Gastroesophageal sphincter (tissue), 3 donors: ENCODE results near the gene EIPR1.

ENCODE experiments used
- POLR2AphosphoS5 ChIP-seq: sonication (generic); formaldehyde crosslinking; IDR thresholded peaks from one replicate; pipeline ENCODE4 v1.6.1; 2017; ENCODE audit warnings: antibody characterized with exemption
- TF ChIP-seq, protein P1 (sequence below), 4 experiments: fragments of 200-600 bp in 2 of 4; fragments of 450-650 bp in 2 of 4; sonication (generic) in 1 of 4; IDR thresholded peaks; one replicate each; pipeline ENCODE4 v1.5.1; 2017 to 2019; ENCODE audit warnings: antibody characterized with exemption in 4 of 4, mild to moderate bottlenecking in 2 of 4, moderate library complexity in 2 of 4

DNA sequence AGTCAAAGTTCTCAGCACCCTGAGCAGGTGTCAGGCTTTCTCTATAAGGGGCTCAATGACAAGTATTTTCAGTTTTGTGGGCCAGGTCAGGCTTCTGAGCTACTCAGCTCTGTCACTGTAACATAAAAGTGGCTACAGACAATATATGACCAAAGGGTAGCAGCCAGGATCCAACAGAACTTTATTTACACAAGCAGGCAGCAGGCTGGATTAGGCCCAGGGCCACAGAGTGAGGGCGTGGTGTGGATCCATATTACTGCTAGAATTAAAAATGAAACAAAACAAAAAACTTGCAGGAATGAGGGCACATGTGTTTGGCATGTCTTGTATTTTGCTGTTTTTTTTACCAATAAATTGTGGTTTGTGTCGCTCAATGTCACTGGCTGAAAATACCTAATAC, 143.7 kb downstream of the EIPR1 start:
- TF ChIP-seq POLR2AphosphoS5: no peak
- TF ChIP-seq, protein P1, sequence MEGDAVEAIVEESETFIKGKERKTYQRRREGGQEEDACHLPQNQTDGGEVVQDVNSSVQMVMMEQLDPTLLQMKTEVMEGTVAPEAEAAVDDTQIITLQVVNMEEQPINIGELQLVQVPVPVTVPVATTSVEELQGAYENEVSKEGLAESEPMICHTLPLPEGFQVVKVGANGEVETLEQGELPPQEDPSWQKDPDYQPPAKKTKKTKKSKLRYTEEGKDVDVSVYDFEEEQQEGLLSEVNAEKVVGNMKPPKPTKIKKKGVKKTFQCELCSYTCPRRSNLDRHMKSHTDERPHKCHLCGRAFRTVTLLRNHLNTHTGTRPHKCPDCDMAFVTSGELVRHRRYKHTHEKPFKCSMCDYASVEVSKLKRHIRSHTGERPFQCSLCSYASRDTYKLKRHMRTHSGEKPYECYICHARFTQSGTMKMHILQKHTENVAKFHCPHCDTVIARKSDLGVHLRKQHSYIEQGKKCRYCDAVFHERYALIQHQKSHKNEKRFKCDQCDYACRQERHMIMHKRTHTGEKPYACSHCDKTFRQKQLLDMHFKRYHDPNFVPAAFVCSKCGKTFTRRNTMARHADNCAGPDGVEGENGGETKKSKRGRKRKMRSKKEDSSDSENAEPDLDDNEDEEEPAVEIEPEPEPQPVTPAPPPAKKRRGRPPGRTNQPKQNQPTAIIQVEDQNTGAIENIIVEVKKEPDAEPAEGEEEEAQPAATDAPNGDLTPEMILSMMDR (IDR thresholded peaks at IDR 0.05): no peak
